Keratinocyte (primary cell): ENCODE measurements around the gene RP9.

ENCODE experiments used
- CTCF ChIP-seq, 3 experiments: IDR thresholded peaks in 1 of 3; conservative IDR thresholded peaks in 1 of 3; optimal IDR thresholded peaks in 1 of 3; 2 replicates in 2 of 3; 3 replicates in 1 of 3; pipeline versions ENCODE3 to v1.5.1; 2011; ENCODE audit warnings: low read length in 3 of 3, mild to moderate bottlenecking in 3 of 3, moderate library complexity in 2 of 3, control low read depth in 1 of 3, inconsistent platforms in 1 of 3; ENCODE audit not compliant: insufficient read depth in 2 of 3; ENCODE audit errors: extremely low read depth in 1 of 3
- EZH2 ChIP-seq: IDR thresholded peaks from one replicate; pipeline ENCODE4 v1.6.1; 2012; ENCODE audit warnings: inconsistent platforms, mild to moderate bottlenecking, low read length, moderate library complexity

- TF ChIP-seq CTCF (optimal IDR thresholded peaks at IDR 0.05 in 1 of 3, IDR thresholded peaks at IDR 0.05 in 1 of 3, conservative IDR thresholded peaks at IDR 0.05 in 1 of 3; ENCODE audit: extremely low read depth in 1 of 3, insufficient read depth in 2 of 3, low read length in 3 of 3), result no peak
- no peak for TF ChIP-seq EZH2
These were observed 21.8 kb downstream of the RP9 start for GRCh38 chr7:33087356-33087755.
